SH-SY5Y (cell line): ENCODE data around the gene GJA3.

Source experiments
- GATA2 ChIP-seq: IDR thresholded peaks from 2 replicates; pipeline ENCODE4 v1.6.1; 2011; ENCODE audit warnings: mild to moderate bottlenecking, low read depth, low read length
- GATA3 ChIP-seq: IDR thresholded peaks from 2 replicates; pipeline ENCODE4 v1.6.1; 2011; ENCODE audit warnings: low read depth, mild to moderate bottlenecking, low read length, moderate library complexity

GRCh38 chr13:20140487-20140886, 20.4 kb downstream of the GJA3 start:
- TF ChIP-seq GATA2 (no peak), GATA3 (no peak)
